Stimulated activated naive CD8-positive, alpha-beta T cell treated with anti-CD3 and anti-CD28 coated beads, Interleukin-15, Interleukin-2, amounts not matched to agents 100 ng/mL and 50 ng/mL, for 24 hours (primary cell): ENCODE results near the gene MEGF6.
"Not testable (repeated sequence)": the region's sequence is repeated elsewhere in the genome, so short reads cannot be mapped to it uniquely, and the experiment has no call there.

ENCODE experiments used
- H3K27ac Mint-ChIP-seq: one replicate; pipeline ENCODE4 v1.8.0; 2021; ENCODE audit warnings: mild to moderate bottlenecking, mixed read lengths
- H3K27me3 Mint-ChIP-seq: one replicate; pipeline ENCODE4 v1.8.0; 2021; ENCODE audit warnings: mixed read lengths
- H3K36me3 Mint-ChIP-seq: one replicate; pipeline ENCODE4 v1.8.0; 2021; ENCODE audit warnings: low read depth, mixed read lengths
- H3K4me1 Mint-ChIP-seq: one replicate; pipeline ENCODE4 v1.8.0; 2021; ENCODE audit warnings: low read depth, mixed read lengths
- H3K4me3 Mint-ChIP-seq: one replicate; pipeline ENCODE4 v1.8.0; 2021; ENCODE audit warnings: mild to moderate bottlenecking, mixed read lengths
- H3K9me3 Mint-ChIP-seq: one replicate; pipeline ENCODE4 v1.8.0; 2021; ENCODE audit warnings: mixed read lengths

Gene MEGF6

DNA sequence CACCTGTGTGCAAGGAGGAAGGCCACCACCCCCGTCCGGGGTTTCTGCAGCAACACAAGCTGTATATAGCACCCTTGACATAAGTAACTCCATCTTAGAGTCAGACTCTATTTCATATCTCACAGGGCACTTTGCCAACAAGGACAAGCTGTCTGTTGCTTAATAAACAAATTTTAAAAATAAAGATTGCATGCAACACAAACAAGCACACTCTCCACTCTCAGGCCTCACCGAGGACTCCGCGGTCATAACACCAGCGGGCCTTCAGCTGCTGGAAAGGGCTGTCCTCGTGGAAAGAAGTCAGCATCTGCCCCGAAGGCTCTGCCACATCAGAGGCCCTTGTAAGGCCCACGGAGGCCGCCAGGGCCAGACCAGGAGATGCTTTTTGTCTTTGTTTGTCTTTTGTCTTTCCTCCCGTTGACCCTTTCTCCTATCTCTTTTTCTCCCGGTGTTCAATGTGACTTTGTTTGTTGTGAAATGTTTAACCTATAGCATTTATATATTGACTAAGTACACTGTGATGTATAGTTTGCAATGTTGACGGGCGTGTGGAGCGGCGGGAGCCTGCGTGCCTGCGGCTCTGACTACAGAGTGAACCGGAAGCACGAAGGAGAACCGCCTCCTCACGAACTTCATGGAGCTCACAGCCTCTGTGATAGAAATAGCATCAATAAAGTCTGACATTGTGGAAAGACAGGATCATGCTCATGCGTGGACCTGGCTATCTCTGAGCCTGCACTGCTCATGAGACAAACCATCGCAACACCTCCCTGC lies 24.1 kb downstream of the MEGF6 start:
- Mint-ChIP-seq H3K27me3 (no peaks in the 10 kb centered on the region), H3K4me3 (no peak overlapping the region), H3K36me3 (no peaks in the 10 kb centered on the region), H3K27ac (no peak overlapping the region), H3K9me3 (no peaks in the 10 kb centered on the region), H3K4me1 (no peaks in the 10 kb centered on the region)

DNA sequence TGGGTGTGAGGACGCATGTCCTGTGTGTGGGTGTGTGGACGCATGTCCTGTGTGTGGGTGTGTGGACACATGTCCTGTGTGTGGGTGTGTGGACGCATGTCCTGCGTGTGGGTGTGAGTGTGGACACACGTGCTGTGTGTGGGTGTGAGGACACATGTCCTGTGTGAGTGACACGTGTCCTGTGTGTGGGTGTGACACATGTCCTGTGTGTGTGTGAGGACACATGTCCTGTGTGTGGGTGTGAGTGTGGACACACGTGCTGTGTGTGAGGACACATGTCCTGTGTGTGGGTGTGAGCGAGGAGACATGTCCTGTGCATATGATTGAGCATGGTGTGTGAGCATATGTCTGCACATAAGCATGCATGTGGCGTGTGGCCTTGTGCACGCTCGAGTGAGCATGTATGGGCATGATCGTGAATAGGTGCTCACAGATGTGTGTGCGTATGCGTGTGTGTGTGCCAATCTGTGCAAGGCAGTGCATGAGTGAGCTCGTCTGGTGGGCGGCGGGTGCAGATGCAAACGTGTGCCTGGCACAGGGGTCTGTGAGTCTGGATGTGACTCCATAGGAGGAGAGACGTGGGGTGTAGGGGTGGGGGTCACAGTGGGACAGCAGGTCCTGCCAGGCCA lies 25.3 kb downstream of the MEGF6 start:
- Mint-ChIP-seq H3K4me3 (no peak overlapping the region), H3K27me3 (no peaks in the 10 kb centered on the region), H3K4me1 (no peaks in the 10 kb centered on the region), H3K36me3 (no peaks in the 10 kb centered on the region), H3K9me3 (no peaks in the 10 kb centered on the region), H3K27ac (no peak overlapping the region)

DNA sequence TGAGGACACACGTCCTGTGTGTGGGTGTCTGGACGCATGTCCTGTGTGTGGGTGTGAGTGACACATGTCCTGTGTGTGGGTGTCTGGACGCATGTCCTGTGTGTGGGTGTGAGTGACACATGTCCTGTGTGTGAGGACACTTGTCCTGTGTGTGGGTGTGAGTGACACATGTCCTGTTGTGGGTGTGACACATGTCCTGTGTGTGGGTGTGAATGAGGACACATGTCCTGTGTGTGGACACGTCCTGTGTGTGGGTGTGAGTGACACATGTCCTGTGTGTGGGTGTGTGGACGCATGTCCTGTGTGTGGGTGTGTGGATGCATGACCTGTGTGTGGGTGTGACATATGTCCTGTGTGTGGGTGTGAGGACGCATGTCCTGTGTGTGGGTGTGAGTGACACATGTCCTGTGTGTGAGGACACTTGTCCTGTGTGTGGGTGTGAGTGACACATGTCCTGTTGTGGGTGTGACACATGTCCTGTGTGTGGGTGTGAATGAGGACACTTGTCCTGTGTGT lies 25.9 kb downstream of the MEGF6 start:
- not testable (repeated sequence) for H3K27me3 Mint-ChIP-seq, H3K27ac Mint-ChIP-seq, H3K4me1 Mint-ChIP-seq

DNA sequence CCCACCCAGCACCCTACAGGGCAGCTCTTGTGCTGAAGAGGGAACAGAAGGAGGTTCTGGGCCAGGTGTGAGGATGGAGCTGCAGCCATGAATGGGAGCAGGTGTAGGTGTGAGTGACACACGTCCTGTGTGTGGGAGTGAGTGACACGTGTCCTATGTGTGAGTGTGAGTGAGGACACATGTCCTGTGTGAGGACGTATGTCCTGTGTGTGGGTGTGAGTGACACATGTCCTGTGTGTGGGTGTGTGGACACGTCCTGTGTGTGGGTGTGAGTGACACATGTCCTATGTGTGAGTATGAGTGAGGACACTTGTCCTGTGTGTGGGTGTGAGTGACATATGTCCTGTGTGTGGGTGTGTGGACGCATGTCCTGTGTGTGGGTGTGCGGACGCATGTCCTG lies 26.4 kb downstream of the MEGF6 start:
- H3K4me3 Mint-ChIP-seq: no peak overlapping the region

More for the DNA sequence above, 25.9 kb downstream of the MEGF6 start:
- not testable (repeated sequence) for H3K36me3 Mint-ChIP-seq, H3K4me3 Mint-ChIP-seq, H3K9me3 Mint-ChIP-seq

DNA sequence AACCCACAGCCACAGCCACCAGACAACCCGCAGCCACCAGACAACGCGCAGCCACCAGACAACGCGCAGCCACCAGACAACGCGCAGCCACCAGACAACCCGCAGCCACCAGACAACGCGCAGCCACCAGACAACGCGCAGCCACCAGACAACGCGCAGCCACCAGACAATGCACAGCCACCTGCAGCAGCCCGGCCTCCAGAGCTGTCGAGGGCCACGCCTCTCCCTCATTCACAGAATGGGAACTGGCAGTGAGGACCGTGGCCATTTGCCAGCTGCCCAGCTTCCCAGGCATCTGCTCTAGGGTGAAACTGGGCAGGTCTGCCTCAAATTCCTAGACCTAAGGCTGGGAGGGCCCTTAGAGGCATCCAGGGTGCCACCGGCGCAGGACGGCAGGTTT lies 27.6 kb downstream of the MEGF6 start:
- H3K9me3 Mint-ChIP-seq: not testable (repeated sequence)

More for the DNA sequence above, 26.4 kb downstream of the MEGF6 start:
- H3K27me3 Mint-ChIP-seq: no peaks in the 10 kb centered on the region
- no peaks in the 10 kb centered on the region for H3K4me1 Mint-ChIP-seq
- H3K27ac Mint-ChIP-seq: no peak overlapping the region
- no peaks in the 10 kb centered on the region for H3K9me3 Mint-ChIP-seq
- H3K36me3 Mint-ChIP-seq: no peaks in the 10 kb centered on the region

DNA sequence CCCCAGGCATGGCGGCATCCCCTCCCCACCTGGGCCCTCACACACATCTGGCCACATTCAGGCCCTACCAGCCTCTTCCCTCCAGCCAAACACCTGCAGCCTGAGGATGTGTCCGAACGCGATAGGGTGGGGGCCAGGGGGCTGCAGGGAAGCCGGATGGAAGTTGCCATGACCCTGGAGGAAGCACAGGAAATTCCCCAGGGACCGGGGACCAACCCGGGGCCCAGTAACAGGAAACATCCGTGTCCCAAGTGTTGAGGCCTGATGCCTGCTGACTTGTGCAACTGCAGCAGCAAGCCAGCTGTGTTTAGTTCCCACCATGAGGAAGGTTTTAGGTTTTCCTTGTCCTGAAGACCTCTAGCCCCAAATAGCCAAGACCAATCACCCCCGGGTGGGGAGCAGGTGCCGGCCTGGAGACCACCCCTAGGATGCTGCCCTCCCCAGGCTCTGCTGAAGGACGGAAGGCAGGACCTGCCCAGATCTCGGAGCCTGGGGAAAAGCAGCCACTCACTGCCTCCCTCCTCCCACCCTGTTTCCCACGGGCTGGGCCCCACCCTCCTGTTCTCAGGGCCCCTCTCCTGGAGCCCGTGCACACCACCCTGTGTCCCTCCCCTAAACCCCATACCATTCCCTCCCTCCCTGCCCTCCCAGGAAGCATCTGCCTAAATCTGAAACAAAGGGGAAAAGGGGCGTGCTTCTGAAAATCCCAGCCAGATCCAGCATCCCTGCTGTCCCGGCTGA lies 29.8 kb downstream of the MEGF6 start:
- Mint-ChIP-seq H3K4me1 (no peaks in the 10 kb centered on the region), H3K27me3 (no peaks in the 10 kb centered on the region), H3K4me3 (no peak overlapping the region), H3K27ac (no peak overlapping the region), H3K36me3 (no peaks in the 10 kb centered on the region), H3K9me3 (no peaks in the 10 kb centered on the region)

More for the DNA sequence above, 27.6 kb downstream of the MEGF6 start:
- not testable (repeated sequence) for H3K4me3 Mint-ChIP-seq, H3K36me3 Mint-ChIP-seq, H3K4me1 Mint-ChIP-seq, H3K27me3 Mint-ChIP-seq, H3K27ac Mint-ChIP-seq

DNA sequence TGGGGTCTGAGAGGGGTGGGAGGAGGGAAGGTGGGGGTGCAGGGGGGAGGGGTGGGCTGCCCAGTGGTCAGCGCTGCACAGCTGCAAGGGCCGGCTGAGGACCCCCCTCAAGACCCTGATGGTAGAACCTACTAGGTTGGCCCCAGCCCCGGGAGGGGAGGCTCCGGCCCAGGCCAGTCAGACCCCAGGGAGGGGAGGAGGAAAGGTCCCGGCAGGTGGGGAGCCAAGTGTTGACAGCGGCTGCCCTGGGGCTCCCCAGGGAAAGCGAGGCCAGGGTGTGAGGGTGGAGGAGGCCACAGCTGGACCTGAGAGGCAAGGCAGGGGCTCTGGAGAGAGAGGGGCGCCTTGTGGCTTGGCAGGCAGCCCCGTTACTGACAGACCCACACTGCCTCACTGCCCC lies 31.1 kb downstream of the MEGF6 start:
- Mint-ChIP-seq H3K4me3 (no peak overlapping the region), H3K36me3 (no peaks in the 10 kb centered on the region), H3K4me1 (no peaks in the 10 kb centered on the region), H3K27ac (no peak overlapping the region), H3K9me3 (no peaks in the 10 kb centered on the region), H3K27me3 (no peaks in the 10 kb centered on the region)

DNA sequence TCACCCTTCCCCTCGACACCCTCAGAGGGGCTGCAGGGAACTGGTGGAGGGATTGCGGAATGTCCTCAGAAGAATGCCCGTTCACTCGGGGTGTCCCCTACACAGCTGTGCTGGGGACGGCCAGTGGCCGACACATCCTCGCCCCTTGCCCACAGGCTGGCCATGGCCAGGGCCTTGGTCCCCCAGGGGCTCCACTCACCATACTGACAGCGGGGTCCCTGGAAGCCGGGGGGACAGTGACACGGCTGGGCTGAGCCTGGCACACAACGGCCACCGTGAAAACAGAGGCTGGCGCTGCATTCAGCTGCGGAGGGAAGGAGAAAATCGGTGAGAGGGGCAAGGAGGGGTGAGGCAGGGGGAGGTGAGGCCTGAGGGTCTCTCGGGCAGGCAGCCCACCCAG lies 31.7 kb downstream of the MEGF6 start:
- Mint-ChIP-seq H3K36me3 (no peaks in the 10 kb centered on the region), H3K27me3 (no peaks in the 10 kb centered on the region), H3K4me1 (no peaks in the 10 kb centered on the region), H3K4me3 (no peak overlapping the region), H3K9me3 (no peaks in the 10 kb centered on the region), H3K27ac (no peak overlapping the region)

DNA sequence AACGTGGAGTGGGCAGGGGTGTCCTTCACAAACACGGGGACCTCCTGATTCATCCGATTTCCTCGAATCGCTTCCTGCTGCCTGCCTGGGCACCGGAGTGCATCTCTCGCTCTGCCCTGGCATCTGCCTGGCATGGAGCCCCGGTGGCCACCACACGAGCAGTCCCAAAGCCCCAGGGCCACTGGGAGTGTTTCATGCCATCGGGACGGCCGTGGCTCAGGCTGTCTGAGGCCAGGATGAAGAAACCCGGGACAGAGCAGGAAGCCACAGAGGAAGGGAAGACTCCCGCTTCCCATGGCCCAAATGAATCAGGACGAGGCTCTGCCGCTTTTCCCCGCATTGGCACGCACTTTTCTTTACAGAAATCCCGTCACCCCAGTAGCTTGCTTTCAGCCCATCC lies 32.4 kb downstream of the MEGF6 start:
- H3K4me3 Mint-ChIP-seq: no peak overlapping the region

DNA sequence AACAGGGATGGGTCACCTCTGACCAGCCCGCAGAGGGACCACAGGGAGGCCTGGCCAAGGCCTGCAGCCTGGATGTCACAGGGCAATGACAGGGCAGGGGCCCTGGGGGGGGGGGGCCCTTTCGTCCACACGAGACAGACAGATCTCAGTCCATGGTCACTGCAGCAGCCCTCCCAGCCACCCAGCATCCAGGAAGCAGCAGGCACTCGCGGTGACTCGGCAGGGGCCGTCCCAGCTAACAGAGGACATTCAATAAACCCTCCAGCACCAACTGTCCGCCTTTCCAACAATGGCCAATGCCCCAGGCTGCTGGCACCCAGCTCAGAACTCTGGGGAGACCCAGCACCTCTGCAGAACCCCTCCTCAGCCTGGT lies 32.9 kb downstream of the MEGF6 start:
- no peaks in the 10 kb centered on the region for H3K36me3 Mint-ChIP-seq
- no peak overlapping the region for H3K4me3 Mint-ChIP-seq
- H3K4me1 Mint-ChIP-seq: no peaks in the 10 kb centered on the region
- no peaks in the 10 kb centered on the region for H3K27me3 Mint-ChIP-seq
- no peaks in the 10 kb centered on the region for H3K9me3 Mint-ChIP-seq
- no peak overlapping the region for H3K27ac Mint-ChIP-seq

More for the DNA sequence above, 32.4 kb downstream of the MEGF6 start:
- H3K4me1 Mint-ChIP-seq: no peaks in the 10 kb centered on the region
- no peaks in the 10 kb centered on the region for H3K9me3 Mint-ChIP-seq
- H3K27ac Mint-ChIP-seq: no peak overlapping the region
- H3K36me3 Mint-ChIP-seq: no peaks in the 10 kb centered on the region
- no peaks in the 10 kb centered on the region for H3K27me3 Mint-ChIP-seq

DNA sequence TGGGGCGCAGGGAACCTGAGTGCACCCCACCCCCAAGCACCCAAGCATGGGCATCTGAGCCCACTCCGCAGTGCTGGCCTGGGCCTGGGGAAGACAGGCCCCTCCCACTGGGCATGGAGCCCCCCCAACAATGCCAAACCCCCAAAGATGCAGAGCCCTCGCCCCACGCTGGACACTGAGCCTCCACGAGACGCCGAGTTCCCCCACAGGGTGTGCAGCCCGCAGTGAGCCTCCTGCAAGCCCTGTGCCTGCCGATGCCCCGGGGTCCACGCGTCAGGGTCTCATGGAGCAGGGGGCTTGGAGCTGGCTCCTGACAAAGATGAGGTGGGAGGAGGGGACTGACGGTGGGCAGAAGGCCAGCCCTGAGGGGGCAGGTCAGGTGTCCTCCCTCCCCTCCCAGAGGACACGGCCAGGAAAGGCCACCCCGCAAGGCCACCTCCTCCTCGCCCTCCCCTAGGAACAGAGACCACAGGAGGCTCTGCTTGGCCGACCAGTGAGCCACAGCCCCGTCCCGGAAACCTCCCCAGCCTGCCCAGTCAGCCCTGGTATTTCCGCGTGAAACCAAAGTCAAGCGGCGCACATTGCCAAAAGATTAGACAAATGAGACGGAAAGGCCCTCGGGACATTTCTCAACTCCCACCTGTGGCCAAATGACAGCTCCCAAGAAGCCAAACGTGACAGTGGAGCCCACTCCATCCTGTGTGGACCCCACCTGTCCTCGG lies 33.4 kb downstream of the MEGF6 start:
- H3K9me3 Mint-ChIP-seq: no peaks in the 10 kb centered on the region
- no peaks in the 10 kb centered on the region for H3K27me3 Mint-ChIP-seq
- H3K36me3 Mint-ChIP-seq: no peaks in the 10 kb centered on the region
- H3K27ac Mint-ChIP-seq: no peak overlapping the region
- no peaks in the 10 kb centered on the region for H3K4me1 Mint-ChIP-seq
- H3K4me3 Mint-ChIP-seq: no peak overlapping the region

DNA sequence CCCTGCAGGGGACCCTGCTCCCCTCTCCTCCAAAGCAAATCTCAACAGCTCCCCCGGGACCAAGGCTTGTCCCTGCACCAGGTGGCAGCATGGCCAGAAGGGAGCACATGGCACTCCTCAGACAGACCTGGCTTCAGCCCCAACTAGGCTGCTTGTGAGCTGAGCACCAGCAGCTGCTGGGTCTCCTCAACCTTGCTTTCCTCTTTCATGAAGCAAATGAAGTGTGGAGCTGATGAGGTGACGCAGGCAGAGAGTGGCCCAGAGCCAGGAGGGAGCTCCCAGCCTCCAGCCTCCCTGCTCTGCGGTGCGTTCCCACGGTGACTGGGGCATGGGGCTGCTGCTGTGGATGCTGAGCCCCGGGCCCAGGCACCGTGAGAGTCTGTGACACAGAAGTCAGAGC lies 34.0 kb downstream of the MEGF6 start:
- H3K27ac Mint-ChIP-seq: no peak overlapping the region
- no peaks in the 10 kb centered on the region for H3K27me3 Mint-ChIP-seq
- no peaks in the 10 kb centered on the region for H3K4me1 Mint-ChIP-seq
- H3K4me3 Mint-ChIP-seq: no peak overlapping the region
- no peaks in the 10 kb centered on the region for H3K36me3 Mint-ChIP-seq
- no peaks in the 10 kb centered on the region for H3K9me3 Mint-ChIP-seq

DNA sequence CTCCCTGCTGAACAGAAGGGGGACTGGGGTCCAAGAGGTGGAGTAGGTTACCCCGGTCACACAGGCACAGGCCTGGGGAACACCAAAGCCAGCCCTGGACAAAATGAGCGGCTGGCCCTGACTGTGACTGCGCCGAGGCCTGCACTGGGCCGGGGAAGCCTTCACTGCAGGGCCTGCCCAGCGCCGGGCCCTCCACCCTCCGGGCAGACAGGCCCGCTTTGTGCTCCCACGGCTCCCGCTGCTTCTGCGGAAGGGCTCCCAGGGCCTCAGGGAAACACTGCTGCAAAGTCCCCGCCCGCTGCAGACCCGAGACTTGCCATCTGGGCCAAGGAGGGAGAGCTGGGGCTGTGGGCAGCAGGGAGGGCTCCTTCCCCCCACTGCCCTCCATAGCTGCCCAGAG lies 35.3 kb downstream of the MEGF6 start:
- H3K36me3 Mint-ChIP-seq: no peaks in the 10 kb centered on the region
- no peak overlapping the region for H3K27ac Mint-ChIP-seq
- H3K27me3 Mint-ChIP-seq: no peaks in the 10 kb centered on the region
- H3K9me3 Mint-ChIP-seq: no peaks in the 10 kb centered on the region
- H3K4me3 Mint-ChIP-seq: no peak overlapping the region
- H3K4me1 Mint-ChIP-seq: no peaks in the 10 kb centered on the region

DNA sequence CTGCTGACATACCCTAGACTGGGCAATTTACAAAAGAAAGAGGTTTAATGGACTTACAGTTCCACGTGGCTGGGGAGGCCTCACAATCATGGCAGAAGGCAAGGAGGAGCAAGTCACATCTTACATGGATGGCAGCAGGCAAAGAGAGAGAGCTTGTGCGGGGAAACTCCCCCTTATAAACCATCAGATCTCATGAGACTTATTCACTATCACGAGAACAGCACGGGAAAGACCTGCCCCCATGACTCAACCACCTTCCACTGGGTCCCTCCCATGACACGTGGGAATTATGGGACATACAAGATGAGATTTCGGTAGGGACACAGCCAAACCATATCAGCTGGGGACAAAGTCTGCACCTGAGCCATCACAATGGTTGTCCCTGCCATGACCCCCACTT lies 35.8 kb downstream of the MEGF6 start:
- not testable (repeated sequence) for H3K4me1 Mint-ChIP-seq, H3K27ac Mint-ChIP-seq, H3K36me3 Mint-ChIP-seq, H3K27me3 Mint-ChIP-seq, H3K4me3 Mint-ChIP-seq, H3K9me3 Mint-ChIP-seq

DNA sequence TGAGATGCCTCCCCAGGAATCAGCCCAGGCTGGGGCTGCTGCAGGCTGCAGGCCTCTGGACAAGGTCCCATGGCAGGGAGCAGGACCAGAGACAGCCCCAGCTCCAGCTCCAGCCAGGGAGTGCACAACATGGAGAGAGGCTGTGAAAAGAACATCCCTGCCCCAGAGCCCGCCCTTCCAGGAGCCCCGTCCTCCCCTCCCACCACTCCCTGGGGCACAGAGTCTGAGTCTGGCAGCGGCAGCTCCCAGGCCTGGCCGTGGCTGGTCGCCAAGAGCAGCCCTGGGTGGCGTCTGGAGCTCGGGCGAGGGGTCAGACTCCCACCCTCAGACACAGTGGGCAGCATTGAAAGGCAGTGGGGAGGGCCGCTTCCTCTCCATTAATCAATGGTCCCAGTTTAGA lies 37.8 kb downstream of the MEGF6 start:
- no peak overlapping the region for H3K4me3 Mint-ChIP-seq
- H3K9me3 Mint-ChIP-seq: no peaks in the 10 kb centered on the region
- no peak overlapping the region for H3K27ac Mint-ChIP-seq
- H3K36me3 Mint-ChIP-seq: no peaks in the 10 kb centered on the region
- no peaks in the 10 kb centered on the region for H3K4me1 Mint-ChIP-seq
- H3K27me3 Mint-ChIP-seq: no peaks in the 10 kb centered on the region
